ENCODE data around the gene SRP54.
"Not testable (repeated sequence)": the region's sequence is repeated elsewhere in the genome, so short reads cannot be mapped to it uniquely, and the experiment has no call there.

The SRP54 gene

DNA sequence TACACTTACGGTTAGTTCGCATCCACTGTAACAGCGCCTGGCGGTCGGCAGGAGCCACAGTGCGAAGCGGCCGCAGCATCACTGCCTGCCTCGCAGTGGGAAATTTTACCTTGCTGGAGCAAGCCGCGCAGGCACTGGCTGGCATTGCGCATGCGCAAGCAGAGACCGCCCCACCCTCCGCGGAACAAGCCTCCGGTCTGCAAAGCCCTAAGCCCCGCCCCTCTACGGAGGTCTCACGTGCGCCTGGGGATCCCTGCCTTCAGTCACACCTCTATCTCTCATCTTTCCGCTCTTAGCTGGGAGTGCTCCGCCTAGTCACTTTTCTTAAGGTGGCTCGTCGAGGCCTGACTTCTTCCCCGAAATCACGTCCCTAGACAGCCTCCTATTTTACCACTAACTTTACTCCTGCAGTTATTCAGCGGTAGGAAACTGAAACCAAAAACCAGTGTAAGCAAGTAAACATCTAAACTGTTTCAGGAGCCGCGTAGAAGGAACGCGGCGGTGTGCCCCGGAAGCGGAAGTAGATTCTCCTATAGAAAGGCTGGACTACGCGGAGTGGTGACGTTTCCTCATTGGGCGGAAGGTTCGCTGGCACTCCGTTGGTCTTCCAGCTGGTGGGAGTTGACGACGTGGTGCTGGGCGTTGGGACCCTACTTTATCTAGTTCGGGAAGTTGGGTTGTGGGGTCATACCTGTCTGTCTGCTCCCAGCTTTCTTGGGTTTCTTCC, at the start of gene SRP54:
SRP54 (plus strand) TSS at position 572 of the 727 bp plus-strand sequence. CDS start 13,718 bp downstream, outside the sequence.
- DNase-seq: peak; percentile 97 to 99

GRCh38 chr14:34933301-34933700, 49.5 kb upstream of the SRP54 start:
- DNase-seq: no peak

- DNase-seq: no peak
Observed at GRCh38 chr14:34935488-34935887, 47.3 kb upstream of the SRP54 start.

GRCh38 chr14:34937442-34937841, 45.4 kb upstream of the SRP54 start:
- no peak for DNase-seq

DNA sequence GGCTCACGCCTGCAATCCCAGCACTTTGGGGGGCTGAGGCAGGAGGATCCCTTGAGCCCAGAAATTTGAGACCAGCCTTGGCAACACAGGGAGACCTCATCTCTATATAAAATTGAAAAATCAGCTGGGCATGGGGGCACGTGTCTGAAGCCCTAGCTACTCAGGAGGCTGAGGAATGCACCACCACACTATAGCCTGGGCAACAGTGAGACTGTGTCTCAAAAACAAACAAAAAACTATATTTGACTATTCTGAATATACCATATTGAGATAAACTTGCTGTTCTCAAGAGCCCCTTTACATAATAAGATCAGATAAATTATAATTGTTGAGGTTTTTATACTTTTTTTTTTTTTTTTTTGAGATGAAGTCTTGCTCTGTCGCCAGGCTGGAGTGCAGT, 44.9 kb upstream of the SRP54 start:
- no peak for DNase-seq

GRCh38 chr14:34943506-34943905, 39.3 kb upstream of the SRP54 start:
- DNase-seq: no peak

- DNase-seq: no peak
Observed at GRCh38 chr14:34944744-34945143, 38.0 kb upstream of the SRP54 start.

DNA sequence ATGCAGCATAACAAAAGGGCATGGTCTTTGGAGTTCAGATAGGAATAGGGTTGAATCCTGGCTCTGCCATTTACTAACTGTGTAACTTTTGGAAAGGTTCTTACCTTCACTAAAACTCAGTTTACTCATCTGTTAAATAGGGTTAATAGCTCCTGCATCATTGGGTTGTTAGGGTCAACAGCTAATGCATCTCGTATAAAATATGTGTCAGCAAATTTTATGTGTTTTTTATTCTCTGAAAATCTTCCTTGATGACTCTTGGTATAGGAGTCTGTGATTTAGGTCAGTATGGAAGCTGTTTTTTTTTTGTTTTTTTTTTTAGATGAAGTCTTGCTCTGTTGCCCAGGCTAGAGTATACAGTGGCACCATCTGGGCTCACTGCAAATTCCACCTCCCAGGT, 36.1 kb upstream of the SRP54 start:
- DNase-seq: no peak

DNA sequence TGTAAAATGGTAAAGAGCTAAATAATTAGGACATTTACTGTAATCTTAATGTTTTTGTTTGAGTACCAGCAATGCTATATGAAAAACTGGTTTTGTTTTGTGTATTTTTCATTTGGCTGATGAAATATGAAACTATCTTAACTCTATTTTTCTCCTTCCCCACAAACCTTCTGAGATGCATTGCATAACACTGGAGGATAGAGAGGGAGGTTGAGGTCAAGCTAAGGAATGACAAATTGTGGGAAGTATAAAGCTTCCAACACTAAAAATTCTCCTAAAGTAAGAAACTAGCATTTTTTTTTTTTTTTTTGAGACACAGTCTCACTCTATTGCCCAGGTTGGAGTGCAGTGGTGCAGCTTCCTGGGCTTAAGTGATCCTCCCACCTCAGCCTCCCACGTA, 31.5 kb upstream of the SRP54 start:
- no peak for DNase-seq

DNA sequence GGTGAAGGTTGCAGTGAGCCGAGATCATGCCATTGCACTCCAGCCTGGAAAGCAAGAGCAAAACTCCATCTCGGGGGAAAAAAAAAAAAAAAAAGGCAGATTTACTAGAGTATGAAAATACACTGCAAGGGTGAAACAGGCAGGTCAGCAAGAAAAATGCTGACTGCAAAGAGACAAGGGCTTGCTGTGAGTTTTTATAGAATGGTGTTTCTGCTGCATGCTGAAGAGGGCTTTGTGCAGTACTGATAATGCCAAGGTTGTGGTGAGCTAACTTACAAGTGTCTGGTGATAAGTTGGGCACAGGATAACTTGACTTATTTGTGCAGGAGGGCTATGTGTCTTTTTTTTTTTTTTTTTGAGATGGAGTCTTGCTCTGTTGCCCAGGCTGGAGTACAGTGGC, 25.9 kb upstream of the SRP54 start:
- no peak for DNase-seq

DNA sequence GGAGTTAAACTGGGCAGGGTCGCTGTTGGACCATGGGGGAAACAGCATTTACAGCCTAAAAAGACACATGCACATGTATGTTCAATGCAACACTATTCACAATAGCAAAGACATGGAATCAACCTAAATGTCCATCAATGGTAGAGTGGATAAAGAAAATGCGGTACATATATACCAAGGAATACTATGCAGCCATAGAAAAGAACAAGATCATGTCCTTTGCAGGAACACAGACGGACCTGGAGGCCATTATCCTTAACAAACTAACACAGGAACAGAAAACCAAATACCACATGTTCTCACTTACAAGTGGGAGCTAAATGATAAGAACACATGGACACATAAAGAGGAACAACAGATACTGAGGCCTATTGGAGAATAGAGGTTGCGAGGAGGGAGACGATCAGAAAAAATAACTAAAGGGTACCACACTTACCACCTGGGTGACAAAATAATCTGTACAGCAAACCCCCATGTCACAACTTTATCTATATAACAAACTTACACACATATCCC, 25.0 kb upstream of the SRP54 start:
- DNase-seq: no peak

- DNase-seq: not testable (repeated sequence)
Observed at GRCh38 chr14:34962106-34962505, 20.7 kb upstream of the SRP54 start.

DNA sequence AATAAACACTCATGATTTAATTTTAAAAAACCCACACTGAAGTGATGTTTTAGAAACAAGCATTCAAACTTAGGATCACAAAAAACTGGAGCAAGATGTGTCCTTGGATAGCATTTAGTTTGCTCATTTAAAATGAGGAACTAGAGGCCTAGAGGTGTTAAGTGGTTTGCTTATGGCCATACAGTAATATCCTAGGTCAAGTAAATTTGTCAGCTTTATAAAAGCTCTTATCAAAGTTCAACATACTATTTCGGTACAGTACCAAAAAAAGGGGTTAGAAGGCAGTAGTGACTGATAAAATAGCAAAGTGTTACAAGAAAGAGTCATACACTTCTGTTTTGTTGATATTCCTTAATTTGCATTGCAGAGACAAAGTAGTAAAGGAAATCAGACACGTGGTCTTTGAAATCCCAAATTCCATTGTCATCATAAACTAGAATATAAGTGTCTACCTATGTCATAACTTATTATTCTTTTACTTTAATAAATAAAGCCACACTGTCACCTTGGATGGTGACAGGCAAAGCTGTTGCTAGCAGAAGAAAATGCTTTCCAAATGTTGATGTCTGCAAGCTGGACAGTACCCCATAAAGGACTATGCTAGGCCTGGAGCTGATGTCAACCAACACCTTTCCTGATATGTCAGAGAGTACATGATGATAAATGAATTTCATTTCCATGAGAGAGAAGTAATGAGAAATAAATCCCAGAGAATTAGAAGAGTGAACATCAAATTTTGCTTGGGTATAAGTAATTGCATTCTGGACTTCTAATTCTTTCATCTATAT, 17.6 kb upstream of the SRP54 start:
- no peak for DNase-seq

DNA sequence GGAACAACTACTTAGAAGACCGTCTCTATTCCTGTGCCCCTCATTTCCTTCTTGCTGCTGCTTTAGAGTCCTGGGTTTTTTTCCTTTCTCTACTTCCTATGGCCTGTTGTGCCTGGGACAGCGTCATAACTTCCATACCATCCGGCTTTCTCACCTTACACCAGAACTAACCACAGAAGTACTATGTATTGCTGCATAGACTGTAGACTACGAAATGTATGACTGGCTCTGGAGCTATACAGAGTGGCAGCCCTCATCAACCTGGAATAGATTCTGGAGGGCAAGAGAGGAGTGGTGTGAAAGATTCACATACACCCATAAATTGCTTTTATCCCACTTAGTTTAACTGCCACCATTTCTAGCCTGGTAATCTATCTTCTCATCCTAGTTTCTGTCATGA, 16.9 kb upstream of the SRP54 start:
- no peak for DNase-seq

GRCh38 chr14:34966413-34966812, 16.4 kb upstream of the SRP54 start:
- DNase-seq: no peak

GRCh38 chr14:34970665-34971064, 12.1 kb upstream of the SRP54 start:
- no peak for DNase-seq

- DNase-seq: no peak
Observed at GRCh38 chr14:34971381-34971780, 11.4 kb upstream of the SRP54 start.

GRCh38 chr14:34971801-34972200, 11.0 kb upstream of the SRP54 start:
- no peak for DNase-seq

DNA sequence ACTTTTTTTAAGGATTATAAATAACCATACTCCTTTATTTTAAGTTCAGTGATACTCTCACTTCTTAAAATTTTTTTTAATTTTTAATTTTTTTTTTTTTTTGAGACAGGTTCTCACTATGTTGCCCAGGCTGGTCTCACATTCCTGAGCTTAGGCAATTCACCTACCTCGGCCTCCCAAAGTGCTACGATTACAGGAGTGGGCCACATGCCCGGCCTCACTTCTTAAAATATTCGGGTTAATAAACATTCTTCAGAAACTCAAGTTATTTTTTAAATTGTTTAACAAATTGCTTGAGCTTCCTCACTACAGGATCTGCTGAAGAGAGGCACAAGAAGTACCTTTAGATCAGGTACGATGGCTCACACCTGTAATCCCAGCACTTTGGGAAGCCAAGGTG, 4.3 kb upstream of the SRP54 start:
- DNase-seq: no peak

DNA sequence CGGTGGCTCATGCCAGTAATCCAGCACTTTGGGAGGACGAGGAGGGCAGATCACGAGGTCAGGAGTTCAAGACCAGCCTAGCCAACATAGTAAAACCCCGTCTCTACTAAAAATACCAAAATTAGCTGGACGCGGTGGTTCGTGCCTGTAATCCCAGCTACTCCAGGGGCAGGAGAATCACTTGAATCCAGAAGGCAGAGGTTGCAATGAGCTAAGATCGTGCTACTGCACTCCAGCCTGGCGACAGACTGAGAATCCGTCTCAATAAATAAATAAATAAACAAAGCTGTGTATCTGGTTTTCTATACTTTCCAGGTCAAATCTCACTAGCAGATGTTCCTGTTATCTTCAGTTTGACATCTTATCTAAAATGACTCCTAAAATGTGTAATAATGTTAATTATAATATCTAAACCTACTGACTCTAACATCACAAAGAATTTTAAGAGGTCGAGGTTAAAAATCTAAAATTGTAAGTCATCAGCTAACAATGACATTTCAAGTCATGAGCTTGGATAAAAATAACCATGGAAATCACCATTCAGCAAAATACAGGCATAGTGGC, 2.4 kb upstream of the SRP54 start:
- no peak for DNase-seq

GRCh38 chr14:34981743-34982420, 910 bp upstream of the SRP54 start:
- peak; percentile 55 to 76 for DNase-seq

GRCh38 chr14:34983148-34983760, 462 bp downstream of the SRP54 start:
- DNase-seq: no peak

GRCh38 chr14:34983786-34984185, 994 bp downstream of the SRP54 start:
- DNase-seq: no peak

Data from NCI-H446 (cell line).